ENCODE measurements around the gene RNF181.

The RNF181 gene, protein sequence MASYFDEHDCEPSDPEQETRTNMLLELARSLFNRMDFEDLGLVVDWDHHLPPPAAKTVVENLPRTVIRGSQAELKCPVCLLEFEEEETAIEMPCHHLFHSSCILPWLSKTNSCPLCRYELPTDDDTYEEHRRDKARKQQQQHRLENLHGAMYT

GRCh38 chr2:85595301-85596025 is at the start of gene RNF181:
Gene RNF181, plus strand, starts transcription at chr2:85595745. Its CDS starts 19 bp downstream, at chr2:85595764.
- DNase-seq (ENCODE audit: low spot score) = peak; percentile 98
- TF ChIP-seq, protein P1, sequence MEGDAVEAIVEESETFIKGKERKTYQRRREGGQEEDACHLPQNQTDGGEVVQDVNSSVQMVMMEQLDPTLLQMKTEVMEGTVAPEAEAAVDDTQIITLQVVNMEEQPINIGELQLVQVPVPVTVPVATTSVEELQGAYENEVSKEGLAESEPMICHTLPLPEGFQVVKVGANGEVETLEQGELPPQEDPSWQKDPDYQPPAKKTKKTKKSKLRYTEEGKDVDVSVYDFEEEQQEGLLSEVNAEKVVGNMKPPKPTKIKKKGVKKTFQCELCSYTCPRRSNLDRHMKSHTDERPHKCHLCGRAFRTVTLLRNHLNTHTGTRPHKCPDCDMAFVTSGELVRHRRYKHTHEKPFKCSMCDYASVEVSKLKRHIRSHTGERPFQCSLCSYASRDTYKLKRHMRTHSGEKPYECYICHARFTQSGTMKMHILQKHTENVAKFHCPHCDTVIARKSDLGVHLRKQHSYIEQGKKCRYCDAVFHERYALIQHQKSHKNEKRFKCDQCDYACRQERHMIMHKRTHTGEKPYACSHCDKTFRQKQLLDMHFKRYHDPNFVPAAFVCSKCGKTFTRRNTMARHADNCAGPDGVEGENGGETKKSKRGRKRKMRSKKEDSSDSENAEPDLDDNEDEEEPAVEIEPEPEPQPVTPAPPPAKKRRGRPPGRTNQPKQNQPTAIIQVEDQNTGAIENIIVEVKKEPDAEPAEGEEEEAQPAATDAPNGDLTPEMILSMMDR (IDR thresholded peaks at IDR 0.05) = no peak
- peak within 1 kb of the TSS; percentile 71 to 96 for H3K27ac ChIP-seq
- H3K4me3 ChIP-seq = peak within 1 kb of the TSS; percentile 92

DNA sequence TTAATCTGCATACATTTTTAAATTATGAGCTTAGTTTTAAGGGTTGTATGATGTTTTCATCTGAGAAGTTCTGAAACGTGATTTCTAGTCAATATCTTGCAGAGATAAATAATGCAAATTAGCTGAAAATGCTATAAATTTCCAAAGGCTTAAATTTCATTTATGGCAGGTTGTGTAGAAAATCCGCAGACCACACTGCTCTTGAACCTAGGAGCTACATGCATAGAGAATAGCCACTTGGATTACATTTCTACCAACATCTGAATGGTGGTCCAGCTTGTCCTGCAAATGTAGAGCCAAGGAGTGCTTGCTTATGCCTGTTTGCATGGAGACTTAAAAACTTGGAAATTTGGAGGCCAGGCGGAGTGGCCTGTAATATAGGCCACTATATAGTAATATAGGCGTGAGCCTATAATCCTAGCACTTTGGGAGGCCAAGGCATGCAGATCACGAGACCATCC is 49.7 kb upstream of the RNF181 start:
- no peak for DNase-seq (ENCODE audit: low spot score)
- H3K4me3 ChIP-seq = no peak overlapping the region
- TF ChIP-seq, protein P1 (IDR thresholded peaks at IDR 0.05) = no peak
- no peak overlapping the region for H3K27ac ChIP-seq

- DNase-seq (ENCODE audit: low spot score) = no peak
- TF ChIP-seq, protein P1 (IDR thresholded peaks at IDR 0.05) = no peak
- no peak overlapping the region for H3K4me3 ChIP-seq
- no peak overlapping the region for H3K27ac ChIP-seq
These were observed 48.3 kb upstream of the RNF181 start for GRCh38 chr2:85547089-85547858.

DNA sequence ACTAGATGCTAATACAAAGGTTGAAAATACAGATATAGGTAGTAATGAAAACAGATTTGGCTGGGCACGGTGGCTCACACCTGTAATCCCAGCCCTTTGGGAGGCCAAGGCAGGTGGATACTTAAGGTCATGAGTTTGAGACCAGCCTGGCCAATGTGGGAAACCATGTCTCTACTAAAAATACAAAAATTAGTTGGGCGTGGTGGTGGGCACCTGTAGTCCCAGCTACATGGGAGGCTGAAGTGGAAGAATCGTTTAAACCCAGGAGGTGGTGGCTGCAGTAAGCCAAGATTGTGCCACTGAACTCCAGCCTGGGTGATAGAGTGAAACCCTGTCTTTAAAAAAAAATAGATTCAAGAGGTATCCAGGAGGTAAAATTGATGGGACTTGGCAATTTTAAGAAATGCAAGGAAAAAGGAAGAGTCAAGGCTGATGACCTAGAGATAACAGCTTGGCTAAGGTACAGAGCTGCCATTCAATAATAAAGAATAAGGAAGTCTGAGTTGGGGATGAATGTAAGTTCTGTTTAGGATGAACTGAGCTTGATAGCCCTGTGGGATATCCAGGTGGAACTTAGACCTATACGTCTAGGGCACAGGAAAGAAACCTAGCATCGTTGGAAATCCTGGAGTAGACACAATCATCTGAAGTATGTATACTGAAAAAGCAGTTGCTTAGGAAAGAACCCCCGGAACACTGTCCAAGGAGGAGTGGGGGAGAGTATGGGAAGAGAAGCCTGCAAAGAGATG is 47.5 kb upstream of the RNF181 start:
- no peak for DNase-seq (ENCODE audit: low spot score)
- H3K27ac ChIP-seq = no peak overlapping the region
- TF ChIP-seq, protein P1 (IDR thresholded peaks at IDR 0.05) = no peak
- H3K4me3 ChIP-seq = no peak overlapping the region

- TF ChIP-seq, protein P1 (IDR thresholded peaks at IDR 0.05) = no peak
- no peak for DNase-seq (ENCODE audit: low spot score)
- H3K27ac ChIP-seq = no peak overlapping the region
- no peak overlapping the region for H3K4me3 ChIP-seq
These were observed 47.0 kb upstream of the RNF181 start for GRCh38 chr2:85548608-85548900.

GRCh38 chr2:85549095-85549494 is 46.5 kb upstream of the RNF181 start:
- Histone ChIP-seq H3K27ac (no peak overlapping the region), H3K4me3 (no peak overlapping the region)
- TF ChIP-seq, protein P1 (IDR thresholded peaks at IDR 0.05) = no peak
- no peak for DNase-seq (ENCODE audit: low spot score)
